H9 (cell line): Measurements from ENCODE around the gene NCKAP5. TPM values are rescaled to one million over a fixed set of nuclear protein-coding genes. Genes with fewer than 3 reads are reported as not detected.

ENCODE experiments used
- DNase-seq: peaks from one replicate; pipeline ENCODE4 v3.0.0-alpha.2; 2017
- H2AFZ ChIP-seq: one replicate; pipeline ENCODE4 v1.6.1; 2013; ENCODE audit warnings: mild to moderate bottlenecking, low read length, control low read depth, moderate library complexity
- H2AK5ac ChIP-seq: 2 replicates; pipeline ENCODE4 v1.6.1; 2013; ENCODE audit warnings: low read length, control low read depth, mixed read lengths; ENCODE audit not compliant: insufficient read length
- H2BK120ac ChIP-seq: one replicate; pipeline ENCODE4 v1.6.1; 2013; ENCODE audit warnings: low read depth, mild to moderate bottlenecking, low read length, control low read depth, inconsistent platforms; ENCODE audit not compliant: poor library complexity, severe bottlenecking
- H2BK12ac ChIP-seq: 2 replicates; pipeline ENCODE4 v1.6.1; 2013; ENCODE audit warnings: low read length, control low read depth, mixed read lengths, low read depth; ENCODE audit not compliant: insufficient read length
- H2BK15ac ChIP-seq: 2 replicates; pipeline ENCODE4 v1.6.1; 2013; ENCODE audit warnings: low read depth, low read length, control low read depth
- H2BK20ac ChIP-seq: one replicate; pipeline ENCODE4 v1.6.1; 2013; ENCODE audit warnings: low read depth, mild to moderate bottlenecking, low read length, control low read depth, inconsistent platforms; ENCODE audit not compliant: poor library complexity, severe bottlenecking
- H2BK5ac ChIP-seq: 2 replicates; pipeline ENCODE4 v1.6.1; 2013; ENCODE audit warnings: low read length, control low read depth, mixed read lengths; ENCODE audit not compliant: insufficient read length
- H3K14ac ChIP-seq: 2 replicates; pipeline ENCODE4 v1.6.1; 2013; ENCODE audit warnings: low read length, control low read depth; ENCODE audit not compliant: insufficient read depth
- H3K18ac ChIP-seq: 2 replicates; pipeline ENCODE4 v1.6.1; 2013; ENCODE audit warnings: low read depth, mild to moderate bottlenecking, mixed read lengths, low read length, control low read depth; ENCODE audit not compliant: insufficient read length
- H3K23ac ChIP-seq: 2 replicates; pipeline ENCODE4 v1.6.1; 2013; ENCODE audit warnings: low read length, control low read depth, mixed read lengths, low read depth; ENCODE audit not compliant: insufficient read length
- H3K23me2 ChIP-seq: 2 replicates; pipeline ENCODE4 v1.6.1; 2013; ENCODE audit warnings: low read depth, mild to moderate bottlenecking, mixed read lengths, low read length, control low read depth; ENCODE audit not compliant: insufficient read length, poor library complexity, severe bottlenecking
- H3K27ac ChIP-seq: 2 replicates; pipeline ENCODE4 v1.5.1; 2013; ENCODE audit warnings: low read length, control low read depth, mixed read lengths, low read depth; ENCODE audit not compliant: insufficient read length
- H3K27me3 ChIP-seq: 2 replicates; pipeline ENCODE4 v1.6.1; 2013; ENCODE audit warnings: low read length, control low read depth, inconsistent platforms; ENCODE audit not compliant: insufficient read depth
- H3K4ac ChIP-seq: 2 replicates; pipeline ENCODE4 v1.6.1; 2013; ENCODE audit warnings: low read depth, mild to moderate bottlenecking, control low read depth, inconsistent platforms, low read length, moderate library complexity
- H3K4me1 ChIP-seq: 2 replicates; pipeline ENCODE4 v1.6.1; 2013; ENCODE audit warnings: low read length, control low read depth, inconsistent platforms; ENCODE audit not compliant: insufficient read depth
- H3K4me2 ChIP-seq: 2 replicates; pipeline ENCODE4 v1.6.1; 2013; ENCODE audit warnings: low read length, control low read depth, mixed read lengths; ENCODE audit not compliant: insufficient read length, insufficient read depth
- H3K56ac ChIP-seq: 2 replicates; pipeline ENCODE4 v1.6.1; 2013; ENCODE audit warnings: low read depth, mild to moderate bottlenecking, mixed read lengths, low read length, control low read depth; ENCODE audit not compliant: insufficient read length
- H3K79me1 ChIP-seq: 2 replicates; pipeline ENCODE4 v1.6.1; 2013; ENCODE audit warnings: low read depth, mild to moderate bottlenecking, moderate library complexity, low read length, control low read depth, inconsistent platforms; ENCODE audit not compliant: insufficient read depth, poor library complexity, severe bottlenecking
- H3K79me2 ChIP-seq: 2 replicates; pipeline ENCODE4 v1.6.1; 2013; ENCODE audit warnings: low read length, control low read depth, inconsistent platforms; ENCODE audit not compliant: insufficient read depth
- H3K9ac ChIP-seq: 2 replicates; pipeline ENCODE4 v1.6.1; 2013; ENCODE audit warnings: low read length, control low read depth, mixed read lengths; ENCODE audit not compliant: insufficient read length; ENCODE audit errors: extremely low read depth
- H3K9me3 ChIP-seq: one replicate; pipeline ENCODE4 v1.6.1; 2013; ENCODE audit warnings: low read depth, low read length, inconsistent platforms; ENCODE audit not compliant: control insufficient read depth
- H3T11ph ChIP-seq: one replicate; pipeline ENCODE4 v1.6.1; 2013; ENCODE audit warnings: mild to moderate bottlenecking, low read length, control low read depth, inconsistent platforms
- H4K20me1 ChIP-seq: one replicate; pipeline ENCODE4 v1.6.1; 2013; ENCODE audit not compliant: control insufficient read depth, insufficient read length, insufficient read depth
- H4K5ac ChIP-seq: 2 replicates; pipeline ENCODE4 v1.6.1; 2013; ENCODE audit warnings: low read depth, mild to moderate bottlenecking, mixed read lengths, low read length, control low read depth; ENCODE audit not compliant: insufficient read length
- H4K8ac ChIP-seq: replicated peaks from 2 replicates; pipeline ENCODE4 v1.6.1; 2013; ENCODE audit warnings: low read length, control low read depth, mixed read lengths, low read depth; ENCODE audit not compliant: insufficient read length
- H4K91ac ChIP-seq: 2 replicates; pipeline ENCODE4 v1.6.1; 2013; ENCODE audit warnings: low read depth, mild to moderate bottlenecking, moderate library complexity, mixed read lengths, low read length, control low read depth; ENCODE audit not compliant: insufficient read length
- H3K27ac Mint-ChIP-seq, 3 experiments: 2 replicates in 2 of 3; 3 replicates in 1 of 3; pipeline ENCODE4 v1.8.0; 2020 to 2021; ENCODE audit warnings: mixed read lengths in 3 of 3, mild to moderate bottlenecking in 1 of 3, moderate library complexity in 1 of 3
- H3K27me3 Mint-ChIP-seq: 2 replicates; pipeline ENCODE4 v1.8.0; 2021; ENCODE audit warnings: low read depth, mild to moderate bottlenecking, moderate library complexity, mixed read lengths
- H3K36me3 Mint-ChIP-seq, 3 experiments: 2 replicates in 2 of 3; 3 replicates in 1 of 3; pipeline ENCODE4 v1.8.0; 2020 to 2021; ENCODE audit warnings: low read depth in 3 of 3, mixed read lengths in 3 of 3; ENCODE audit not compliant: insufficient read depth in 1 of 3
- H3K4me1 Mint-ChIP-seq, 2 experiments: 2 replicates each; pipeline ENCODE4 v1.8.0; 2020; ENCODE audit warnings: mixed read lengths in 2 of 2
- H3K4me3 Mint-ChIP-seq, 2 experiments: 2 replicates in 1 of 2; 3 replicates in 1 of 2; pipeline ENCODE4 v1.8.0; 2020 to 2021; ENCODE audit warnings: mild to moderate bottlenecking in 2 of 2, mixed read lengths in 2 of 2, moderate library complexity in 1 of 2
- H3K9me3 Mint-ChIP-seq, 2 experiments: 2 replicates in 1 of 2; 3 replicates in 1 of 2; pipeline ENCODE4 v1.8.0; 2020; ENCODE audit warnings: mild to moderate bottlenecking in 2 of 2, mixed read lengths in 2 of 2, moderate library complexity in 1 of 2
- CTCF ChIP-seq: fragments of 200-600 bp; sonication (generic); conservative IDR thresholded peaks from 3 replicates; pipeline ENCODE4 v1.8.0; 2021; ENCODE audit warnings: antibody characterized with exemption, mild to moderate bottlenecking
- WGBS: extraction: QIAGEN DNeasy Blood & Tissue Kit; methylation state at CpG from one replicate; pipeline ENCODE4 v1.1.7; 2013; ENCODE audit warnings: missing lambda C conversion rate, low lambda C conversion rate, mixed read lengths; ENCODE audit not compliant: insufficient read length; ENCODE audit errors: extremely low coverage; 5-methylcytosine and 5-hydroxymethylcytosine counted together
- total RNA-seq: library from RNA; stranded (reverse); gene quantifications from 2 replicates; pipeline ENCODE4 v1.2.1, GENCODE V29; 2021

NCKAP5 gene
- total RNA-seq, 1 experiment from 2014 or later: 0.26 TPM

- no peak overlapping the region for H2BK15ac ChIP-seq
- H4K91ac ChIP-seq: no peak overlapping the region
- H3K27ac ChIP-seq: no peak overlapping the region
- H3K27me3 Mint-ChIP-seq: no peaks in the 10 kb centered on the region
- H3K23me2 ChIP-seq: no peaks in the 10 kb centered on the region
- H4K8ac ChIP-seq: no peak overlapping the region
- H3K4me2 ChIP-seq: no peak overlapping the region
- no peaks in the 10 kb centered on the region for H3K27me3 ChIP-seq
- no peaks in the 10 kb centered on the region for H4K20me1 ChIP-seq
- peaks cover 12 to 18% of the 10 kb centered on the region in 2 experiments for H3K4me1 Mint-ChIP-seq
- H2BK12ac ChIP-seq: no peak overlapping the region
- DNase-seq: no peak
- H3K27ac Mint-ChIP-seq: no peak overlapping the region
- H3K9me3 ChIP-seq: no peaks in the 10 kb centered on the region
- H3K4ac ChIP-seq: no peak overlapping the region
- no CpG with 5 or more reads among the region's 2 CpGs for WGBS
- no peak overlapping the region for H2BK5ac ChIP-seq
- H3K18ac ChIP-seq: no peak overlapping the region
- no peak overlapping the region for H2BK20ac ChIP-seq
- no peak overlapping the region for H3K14ac ChIP-seq
- no peak overlapping the region for H3T11ph ChIP-seq
- no peak overlapping the region for H4K5ac ChIP-seq
- H3K56ac ChIP-seq: no peak overlapping the region
- peaks cover 4 to 20% of the 10 kb centered on the region in 2 experiments; a peak in 4 of 5 replicates for H3K9me3 Mint-ChIP-seq
- peaks cover under 1 to 12% (median 1%) of the 10 kb centered on the region in 3 experiments; a peak in 4 of 7 replicates for H3K36me3 Mint-ChIP-seq
- no peaks in the 10 kb centered on the region for H3K79me1 ChIP-seq
- H3K23ac ChIP-seq: no peak overlapping the region
- peaks cover 3% of the 10 kb centered on the region; the same call in 1 of the 2 replicates for H3K4me1 ChIP-seq
- H3K79me2 ChIP-seq: no peaks in the 10 kb centered on the region
- H2BK120ac ChIP-seq: no peak overlapping the region
- H2AFZ ChIP-seq: no peak overlapping the region
- no peak overlapping the region for H3K4me3 Mint-ChIP-seq
- TF ChIP-seq CTCF: no peak
- no peak overlapping the region for H3K9ac ChIP-seq
- no peak overlapping the region for H2AK5ac ChIP-seq
Measured at GRCh38 chr2:132815516-132815915, 752.7 kb downstream of the NCKAP5 start.
